Stomach smooth muscle (tissue), 2 donors: ENCODE results near the gene MISP3.

ENCODE experiments used
- H3K27ac ChIP-seq: one replicate; pipeline ENCODE4 v1.7.0; 2013; ENCODE audit warnings: mild to moderate bottlenecking, low read length, inconsistent platforms
- H3K27me3 ChIP-seq, 2 donors: one replicate each; pipeline ENCODE4 v1.7.0; 2013; ENCODE audit warnings: low read length in 2 of 2; ENCODE audit not compliant: insufficient read depth in 2 of 2, control insufficient read depth in 1 of 2
- H3K36me3 ChIP-seq, 2 donors: one replicate each; pipeline ENCODE4 v1.7.0; 2013; ENCODE audit warnings: low read length in 2 of 2; ENCODE audit not compliant: control insufficient read depth in 2 of 2, insufficient read depth in 2 of 2
- H3K4me1 ChIP-seq: one replicate; pipeline ENCODE4 v1.7.0; 2013; ENCODE audit warnings: low read length; ENCODE audit not compliant: control insufficient read depth, insufficient read depth
- H3K4me3 ChIP-seq, 2 donors: one replicate each; pipeline ENCODE4 v1.7.0; 2013; ENCODE audit warnings: low read length in 2 of 2
- H3K9ac ChIP-seq, 2 donors: one replicate each; pipeline ENCODE4 v1.7.0; 2013; ENCODE audit warnings: low read length in 2 of 2, mild to moderate bottlenecking in 1 of 2
- H3K9me3 ChIP-seq, 2 donors: one replicate each; pipeline ENCODE4 v1.7.0; 2013; ENCODE audit warnings: low read length in 2 of 2; ENCODE audit not compliant: control insufficient read depth in 2 of 2
- donor health status: healthy.
- donor health status: Pancreatic carcinoma.

The MISP3 gene

GRCh38 chr19:14054099-14054498 lies 18.5 kb upstream of the MISP3 start:
- H3K9ac ChIP-seq = no peak overlapping the region
- H3K4me3 ChIP-seq = no peak overlapping the region
- H3K36me3 ChIP-seq = no peaks in the 10 kb centered on the region
- peaks cover 11 to 15% of the 10 kb centered on the region in 2 donors for H3K27me3 ChIP-seq
- peaks cover 0 to 6% of the 10 kb centered on the region in 2 donors for H3K9me3 ChIP-seq
- H3K4me1 ChIP-seq = peaks cover 5% of the 10 kb centered on the region
- no peak overlapping the region for H3K27ac ChIP-seq

- H3K9ac ChIP-seq = no peak overlapping the region
- H3K36me3 ChIP-seq = no peaks in the 10 kb centered on the region
- peaks cover 0 to 6% of the 10 kb centered on the region in 2 donors for H3K9me3 ChIP-seq
- no peak overlapping the region for H3K4me3 ChIP-seq
- no peak overlapping the region for H3K27ac ChIP-seq
- peaks cover 5% of the 10 kb centered on the region for H3K4me1 ChIP-seq
- peaks cover 17 to 21% of the 10 kb centered on the region in 2 donors for H3K27me3 ChIP-seq
Measured at GRCh38 chr19:14054721-14055120, 17.9 kb upstream of the MISP3 start.

DNA sequence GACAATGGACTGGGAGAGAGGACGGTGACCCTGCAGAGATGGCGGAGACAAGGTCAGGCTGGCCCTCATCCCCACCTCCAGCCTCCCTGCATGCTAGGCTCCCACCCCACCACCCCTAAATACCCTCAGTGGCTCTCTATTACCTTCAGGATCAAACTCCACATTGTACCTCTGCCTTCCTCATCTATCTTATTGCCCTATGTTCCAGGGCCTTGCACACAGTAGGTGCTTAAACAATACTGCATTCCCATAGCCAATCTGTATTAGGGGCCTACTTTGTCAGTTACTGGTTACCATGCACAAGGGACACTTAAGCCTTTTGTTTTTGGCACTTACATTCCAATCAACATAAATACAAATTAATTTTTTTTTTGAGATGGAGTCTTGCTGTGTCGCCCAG lies 17.2 kb upstream of the MISP3 start:
- no peak overlapping the region for H3K27ac ChIP-seq
- no peak overlapping the region for H3K9ac ChIP-seq
- H3K9me3 ChIP-seq = peaks cover 0 to 6% of the 10 kb centered on the region in 2 donors
- H3K4me3 ChIP-seq = no peak overlapping the region
- no peaks in the 10 kb centered on the region for H3K36me3 ChIP-seq
- peaks cover 22 to 24% of the 10 kb centered on the region in 2 donors for H3K27me3 ChIP-seq
- H3K4me1 ChIP-seq = peaks cover 5% of the 10 kb centered on the region

DNA sequence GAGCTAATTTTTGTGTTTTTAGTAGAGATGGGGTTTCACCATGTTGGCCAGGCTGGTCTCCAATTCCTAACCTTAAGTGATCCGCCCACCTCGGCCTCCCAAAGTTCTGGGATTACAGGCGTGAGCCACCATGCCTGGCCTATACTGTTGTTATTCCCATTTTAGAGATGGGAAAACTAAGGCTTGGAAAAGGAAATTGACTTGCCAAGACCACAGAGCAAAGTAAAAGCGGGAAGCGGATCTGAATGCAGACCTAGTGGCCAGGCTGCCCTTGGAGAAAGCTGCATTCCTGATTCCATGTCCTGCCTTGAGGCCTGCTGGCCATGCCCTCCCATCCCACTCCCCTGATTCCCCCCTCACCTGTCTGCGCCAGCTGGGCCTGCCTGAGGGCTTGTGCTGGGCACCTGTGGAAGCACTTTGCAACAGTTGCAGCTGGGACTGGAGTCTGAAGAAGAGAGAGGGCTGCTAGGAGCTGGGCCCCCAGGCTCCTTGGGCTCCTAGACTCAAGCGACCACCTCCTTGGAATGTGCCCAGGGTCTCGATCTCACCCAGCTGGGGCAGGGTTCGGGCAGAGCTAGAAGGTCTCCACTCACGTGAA lies 16.4 kb upstream of the MISP3 start:
- Histone ChIP-seq H3K27ac (no peak overlapping the region), H3K9me3 (peaks cover 0 to 6% of the 10 kb centered on the region in 2 donors), H3K27me3 (peaks cover 24 to 27% of the 10 kb centered on the region in 2 donors), H3K9ac (no peak overlapping the region), H3K4me3 (no peak overlapping the region), H3K36me3 (no peaks in the 10 kb centered on the region), H3K4me1 (peaks cover 5% of the 10 kb centered on the region)

DNA sequence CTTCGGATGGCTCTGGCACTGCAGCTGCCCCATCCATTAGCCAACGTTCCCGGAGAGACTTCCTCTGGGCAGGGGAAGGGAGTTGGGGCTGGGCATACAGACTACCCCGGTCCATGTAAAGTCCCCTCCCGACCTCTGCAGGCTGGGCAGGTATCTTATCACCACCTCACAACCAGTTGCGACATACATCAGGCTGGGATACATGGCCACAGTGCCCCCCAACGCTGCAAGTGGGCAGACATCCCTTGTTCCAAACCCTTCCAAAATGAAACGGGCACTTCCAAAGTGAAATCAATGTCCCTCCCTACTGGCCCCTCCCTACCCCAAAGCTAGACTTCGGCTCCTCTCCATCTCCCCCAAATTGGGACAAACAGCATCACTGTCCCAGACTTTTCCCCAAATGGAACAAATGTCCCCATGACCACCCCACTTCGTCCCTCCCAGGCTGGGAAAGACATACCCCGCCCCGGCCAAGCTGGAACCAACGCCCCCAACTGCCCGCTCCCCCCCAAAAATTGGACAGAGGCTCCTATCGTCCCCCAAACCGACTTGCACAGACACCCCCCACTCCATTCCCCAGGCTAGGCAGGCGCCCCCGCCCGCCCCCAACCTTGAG lies 15.7 kb upstream of the MISP3 start:
- Histone ChIP-seq H3K4me1 (peaks cover 5% of the 10 kb centered on the region), H3K27ac (no peak overlapping the region), H3K9ac (no peak overlapping the region), H3K27me3 (peaks cover 31% of the 10 kb centered on the region in 2 donors), H3K9me3 (peaks cover 0 to 6% of the 10 kb centered on the region in 2 donors), H3K4me3 (peak overlapping the region in 1 of 2 donors; percentile 44), H3K36me3 (no peaks in the 10 kb centered on the region)

DNA sequence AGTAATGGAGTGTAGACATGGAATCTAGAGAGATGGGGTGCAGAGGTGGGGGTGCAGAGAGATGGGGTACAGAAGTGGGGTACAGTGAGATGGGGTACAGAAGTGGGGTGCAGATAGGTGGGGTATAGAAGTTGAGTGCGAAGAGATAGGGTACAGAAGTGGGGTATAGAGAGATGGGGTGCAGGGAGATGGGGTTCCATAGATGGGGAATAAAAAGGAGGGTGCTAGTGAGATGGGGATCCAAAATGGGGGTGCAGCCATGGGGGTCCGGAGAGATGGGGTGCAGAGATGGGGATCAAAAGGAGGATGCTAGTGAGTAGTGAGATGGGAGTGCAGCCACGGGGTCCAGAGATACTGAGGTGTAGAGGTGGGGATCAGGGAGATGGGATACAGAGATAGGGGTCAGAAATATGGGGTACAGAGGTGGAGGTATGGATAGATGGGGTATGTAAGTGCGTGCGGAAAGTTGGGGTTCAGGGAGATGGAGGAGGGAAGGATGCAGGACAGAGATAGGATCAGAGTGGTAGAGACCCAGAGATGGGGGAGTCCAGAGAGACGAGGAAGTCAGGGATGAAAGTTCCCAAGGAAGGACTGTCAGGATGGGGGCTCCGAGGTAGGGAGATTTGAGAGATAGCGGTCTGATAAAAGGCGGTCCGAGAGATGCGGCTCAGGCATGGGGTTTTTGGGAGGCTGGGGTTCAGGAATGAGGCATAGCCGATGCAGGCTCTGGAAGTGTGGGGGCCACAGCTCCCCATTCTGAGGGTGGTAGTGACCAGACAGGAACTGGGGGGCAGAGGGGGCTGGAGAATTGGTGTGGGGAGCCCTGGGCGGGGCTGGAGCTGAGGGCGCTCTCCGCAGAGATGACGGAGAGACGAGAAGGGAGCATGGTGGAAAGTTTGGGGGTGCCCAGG lies 14.1 kb upstream of the MISP3 start:
- Histone ChIP-seq H3K4me3 (no peak overlapping the region), H3K9me3 (peaks cover 0 to 2% of the 10 kb centered on the region in 2 donors), H3K27ac (no peak overlapping the region), H3K27me3 (peaks cover 31% of the 10 kb centered on the region in 2 donors), H3K9ac (no peak overlapping the region), H3K36me3 (no peaks in the 10 kb centered on the region), H3K4me1 (peaks cover 5% of the 10 kb centered on the region)

DNA sequence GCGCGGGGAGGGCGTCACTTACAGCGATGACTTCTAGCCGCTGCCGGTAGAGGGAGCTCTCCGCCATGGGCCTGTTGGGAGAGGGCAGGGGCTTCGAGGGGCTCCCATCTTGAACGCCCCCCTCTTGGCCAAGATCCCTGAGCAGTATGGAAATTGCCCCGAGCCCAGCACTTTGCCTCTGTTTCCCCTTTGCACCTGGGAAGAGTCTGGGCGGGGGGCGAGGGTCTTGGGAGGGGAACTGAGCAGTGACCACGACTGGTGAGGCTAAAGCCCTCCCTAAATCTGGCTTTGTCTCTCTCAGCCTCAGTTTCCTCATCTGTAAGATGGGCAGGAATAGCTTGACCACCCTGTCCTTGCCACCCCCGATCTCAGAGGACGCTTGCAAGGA lies 13.5 kb upstream of the MISP3 start:
- Histone ChIP-seq H3K36me3 (no peaks in the 10 kb centered on the region), H3K4me1 (peaks cover 5% of the 10 kb centered on the region), H3K27me3 (peaks cover 31% of the 10 kb centered on the region in 2 donors), H3K4me3 (no peak overlapping the region), H3K9ac (no peak overlapping the region), H3K27ac (no peak overlapping the region), H3K9me3 (no peaks in the 10 kb centered on the region)

- Histone ChIP-seq H3K4me3 (no peak overlapping the region), H3K27ac (no peak overlapping the region), H3K9ac (no peak overlapping the region), H3K27me3 (peaks cover 31% of the 10 kb centered on the region in 2 donors), H3K36me3 (no peaks in the 10 kb centered on the region), H3K9me3 (no peaks in the 10 kb centered on the region), H3K4me1 (peaks cover 5% of the 10 kb centered on the region)
Measured at GRCh38 chr19:14059652-14060155, 12.9 kb upstream of the MISP3 start.

- peaks cover 31% of the 10 kb centered on the region in 2 donors for H3K27me3 ChIP-seq
Measured at GRCh38 chr19:14061081-14061749, 11.4 kb upstream of the MISP3 start.

More at GRCh38 chr19:14061081-14061749, 11.4 kb upstream of the MISP3 start:
- Histone ChIP-seq H3K27ac (no peak overlapping the region), H3K4me3 (no peak overlapping the region), H3K36me3 (no peaks in the 10 kb centered on the region), H3K9ac (no peak overlapping the region), H3K9me3 (no peaks in the 10 kb centered on the region), H3K4me1 (peaks cover 5% of the 10 kb centered on the region)
